ENCODE data around the gene BTRC.

The BTRC gene

DNA sequence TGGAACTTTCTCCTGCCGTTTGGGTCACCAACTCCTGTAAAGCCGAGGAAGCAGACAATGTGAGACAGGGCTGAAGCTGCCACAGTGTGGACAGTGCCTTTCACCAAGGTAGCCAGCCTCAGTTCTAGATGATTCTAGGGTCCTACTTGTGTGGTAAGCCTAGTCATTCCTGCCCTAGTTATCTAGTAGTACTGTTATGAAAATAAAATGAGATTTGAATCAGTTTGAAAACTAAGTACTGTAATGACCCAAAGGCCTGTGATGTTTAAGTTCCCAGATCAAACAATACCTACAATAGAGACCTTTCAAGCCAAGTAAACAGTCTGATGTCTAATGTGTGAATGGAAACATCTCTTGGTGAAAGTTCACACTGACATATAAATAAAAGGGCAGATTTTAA, 197.0 kb downstream of the BTRC start:
- DNase-seq = no peak

DNA sequence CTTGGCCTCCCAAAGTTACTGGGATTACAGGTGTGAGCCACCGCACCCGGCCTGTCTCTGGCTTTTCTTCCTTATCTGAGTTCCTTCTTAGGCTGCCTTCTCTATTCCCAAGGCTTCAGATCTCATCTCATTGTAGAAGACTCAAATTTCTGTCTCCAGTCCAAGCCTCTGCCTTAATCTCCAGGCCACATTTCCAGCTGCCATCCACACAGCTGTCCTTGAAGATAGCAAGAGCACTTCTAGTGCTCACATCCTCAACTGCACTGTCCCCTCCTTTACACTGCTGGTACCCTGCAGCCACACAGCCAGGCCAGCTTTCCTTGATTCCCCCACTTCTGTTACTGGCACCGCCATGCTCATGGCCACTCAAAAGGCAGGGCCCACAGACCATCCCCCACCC, 198.5 kb downstream of the BTRC start:
- no peak for DNase-seq

GRCh38 chr10:101557541-101557940, 203.6 kb downstream of the BTRC start:
- DNase-seq = no peak

GRCh38 chr10:101558204-101558603, 204.2 kb downstream of the BTRC start:
- DNase-seq = no peak

- DNase-seq = no peak
Measured at GRCh38 chr10:101558671-101559595, 205.0 kb downstream of the BTRC start.

GRCh38 chr10:101559596-101560297, 205.8 kb downstream of the BTRC start:
- no peak for DNase-seq

DNA sequence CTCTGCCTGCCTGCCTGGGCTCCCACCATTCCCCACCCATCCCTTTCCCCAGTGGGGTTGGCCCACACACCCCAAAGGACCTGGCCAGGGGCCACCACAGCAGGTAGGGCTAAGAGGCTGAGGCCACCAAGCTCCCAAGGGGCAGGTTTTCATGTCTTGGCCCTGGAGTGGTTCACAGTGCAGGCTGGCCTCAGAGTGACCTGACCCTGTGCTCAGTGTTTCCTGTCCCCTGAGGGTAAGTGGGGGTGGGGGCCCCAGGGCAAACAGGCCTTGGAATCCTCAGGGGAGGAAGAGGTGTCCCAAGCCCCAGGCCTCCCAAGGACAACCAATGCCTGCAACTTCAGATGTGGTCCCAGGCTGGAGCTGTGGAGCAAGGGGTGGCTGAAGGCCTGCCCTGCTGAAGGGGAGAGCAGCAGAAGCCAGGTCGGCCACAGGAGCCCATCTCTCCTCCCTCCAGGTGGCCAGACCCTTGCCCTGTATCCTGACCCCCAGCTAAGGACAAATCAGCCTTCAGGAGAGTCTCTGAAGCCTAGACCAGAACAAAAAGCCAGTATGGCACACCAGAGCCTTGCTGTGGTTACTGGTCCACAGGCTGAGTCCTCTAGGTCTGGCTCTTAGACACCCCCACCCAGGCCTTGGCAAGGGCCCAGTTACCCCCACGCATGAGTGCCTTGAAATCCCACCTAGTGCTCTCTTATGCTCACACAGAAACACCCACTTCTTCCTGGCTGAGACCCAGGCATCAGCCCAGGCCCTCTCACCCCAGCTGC, 206.5 kb downstream of the BTRC start:
- peak; percentile 11 for DNase-seq

- DNase-seq = peak; percentile 11
Measured at GRCh38 chr10:101561068-101561915, 207.3 kb downstream of the BTRC start.

DNA sequence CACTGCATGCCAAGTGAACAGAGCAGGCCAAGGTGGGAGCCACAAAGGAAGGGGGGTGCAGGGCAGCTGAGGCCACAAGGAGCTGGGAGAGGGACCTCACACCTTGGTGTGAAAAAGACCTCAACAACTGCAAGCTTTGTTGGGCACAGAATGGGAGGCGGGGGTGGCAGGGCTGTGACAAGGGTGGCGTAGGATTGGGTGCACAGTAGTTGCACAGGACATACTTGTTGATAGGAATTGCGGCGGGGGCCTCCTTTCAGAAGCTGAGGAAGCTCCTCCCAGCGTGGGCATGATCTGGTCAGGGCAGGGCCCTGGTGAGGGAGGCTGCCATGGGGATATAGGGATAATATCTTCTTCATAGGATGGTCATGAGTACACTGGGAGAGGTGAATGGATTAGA, 208.3 kb downstream of the BTRC start:
- DNase-seq = no peak

DNA sequence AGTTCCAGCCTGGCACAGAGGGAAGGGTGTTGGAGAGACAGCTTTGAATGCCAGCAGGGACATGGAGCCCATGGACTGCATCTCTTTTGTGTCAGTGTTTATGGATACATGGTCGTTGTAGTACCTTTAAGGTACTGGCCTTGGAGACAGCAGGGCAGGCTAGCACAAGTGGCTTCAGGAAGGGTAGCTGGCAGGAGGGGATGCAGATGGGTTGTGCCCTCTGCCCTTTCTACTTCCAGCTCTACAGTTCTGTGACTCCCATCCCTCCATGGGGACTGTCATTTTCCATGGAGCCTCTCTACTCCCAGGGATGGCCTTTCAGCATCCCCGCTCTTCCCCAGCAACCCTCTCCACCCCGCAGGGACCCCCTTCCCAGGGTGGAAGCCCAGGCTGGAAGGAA, 209.0 kb downstream of the BTRC start:
- no peak for DNase-seq

DNA sequence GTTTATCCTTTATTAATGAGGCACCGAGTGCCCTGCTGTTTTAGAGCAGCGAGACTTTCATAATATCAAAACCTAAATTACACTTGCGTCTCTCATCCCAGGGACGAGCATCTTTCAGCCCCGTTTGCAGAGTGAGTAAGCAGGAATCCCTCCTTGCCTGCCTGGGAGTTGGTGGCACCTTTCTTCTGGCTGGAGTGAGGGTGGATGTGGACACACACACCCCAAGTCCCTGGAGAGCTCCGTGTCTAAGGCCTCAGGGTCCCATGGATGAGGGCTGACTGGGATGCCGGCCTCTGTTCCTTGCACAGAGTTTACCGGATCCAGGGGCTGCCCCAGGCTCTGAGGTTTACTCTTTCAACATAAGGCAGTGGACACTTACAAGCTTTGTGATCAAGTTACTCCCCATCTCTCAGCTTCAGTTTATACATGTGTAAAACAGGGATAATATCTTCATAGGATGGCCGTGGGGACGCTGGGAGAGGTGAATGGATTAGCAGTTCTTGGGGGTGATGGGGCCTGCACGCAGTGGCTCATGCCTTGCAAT, 209.6 kb downstream of the BTRC start:
- DNase-seq = no peak

GRCh38 chr10:101564490-101564991, 210.6 kb downstream of the BTRC start:
- no peak for DNase-seq

DNA sequence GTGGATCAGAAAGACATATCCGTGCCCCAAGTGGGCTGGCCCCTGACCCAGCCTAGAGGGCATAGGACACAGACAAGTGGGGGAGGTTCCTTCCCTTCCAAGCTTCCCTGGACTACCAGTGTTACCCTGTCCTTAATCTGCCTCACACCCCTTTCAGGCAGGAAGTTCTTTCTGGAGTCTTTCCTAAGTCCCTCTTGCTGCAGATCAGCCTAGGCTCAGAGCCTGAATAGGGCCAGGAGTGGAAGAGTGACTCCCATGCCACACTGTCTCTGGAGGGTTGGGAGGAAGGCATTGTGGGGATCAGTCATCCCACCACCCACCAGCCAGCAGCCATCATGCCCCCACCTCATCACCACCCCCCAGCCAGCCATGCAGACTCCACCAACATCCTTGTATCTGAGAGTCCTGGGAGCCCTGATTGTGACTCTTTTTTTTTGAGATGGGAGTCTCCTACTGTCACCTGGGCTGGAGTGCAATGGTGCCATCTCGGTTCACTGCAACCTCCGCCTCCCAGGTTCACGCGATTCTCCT, 211.5 kb downstream of the BTRC start:
- no peak for DNase-seq

- DNase-seq = peak; percentile 51
Measured at GRCh38 chr10:101565936-101566332, 212.0 kb downstream of the BTRC start.

- peak; percentile 51 for DNase-seq
Measured at GRCh38 chr10:101566333-101567164, 212.6 kb downstream of the BTRC start.

- DNase-seq = no peak
Measured at GRCh38 chr10:101567165-101568006, 213.4 kb downstream of the BTRC start.

DNA sequence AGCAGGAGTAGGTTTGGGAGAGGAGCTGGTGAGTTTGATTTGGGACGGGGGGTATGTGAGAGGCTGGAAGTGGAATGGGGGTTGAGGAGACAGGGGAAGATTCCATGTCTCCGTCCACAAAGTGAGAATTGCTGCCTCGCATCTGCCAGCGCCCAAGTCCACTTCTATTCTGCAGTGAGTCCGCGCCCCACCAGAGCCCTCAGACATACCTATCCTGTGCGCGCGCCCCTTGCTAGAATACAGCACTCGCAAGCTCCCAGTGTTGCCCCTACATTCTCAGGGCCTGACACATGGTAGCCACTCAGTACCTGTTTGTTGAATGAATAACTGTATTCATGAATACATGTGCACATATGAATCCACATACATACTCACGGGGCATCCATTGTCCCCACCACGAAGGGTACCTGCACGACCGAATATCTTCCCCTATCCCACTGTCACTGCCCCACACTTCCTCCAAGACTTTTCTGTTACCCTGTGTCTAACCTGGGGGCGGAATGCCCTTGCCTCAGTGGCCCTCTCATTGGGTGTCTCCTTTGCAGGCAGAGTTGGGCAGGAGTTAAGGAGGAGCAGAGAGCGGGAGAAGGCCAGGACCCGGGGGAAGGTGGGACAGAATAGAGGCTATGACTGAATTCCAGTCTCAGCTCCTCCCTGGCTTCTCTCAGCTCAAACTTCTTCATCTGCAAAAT, 214.2 kb downstream of the BTRC start:
- no peak for DNase-seq

GRCh38 chr10:101569323-101569621, 215.3 kb downstream of the BTRC start:
- DNase-seq = peak; percentile 32
